GM12878 (cell line): ENCODE results near the gene PRKACG.

Source experiments
- CTCF ChIP-seq, 3 experiments: IDR thresholded peaks in 2 of 3; conservative IDR thresholded peaks in 1 of 3; 2 replicates each; pipeline ENCODE4 v1.5.1; 2011; ENCODE audit warnings: low read depth in 3 of 3, low read length in 3 of 3, mild to moderate bottlenecking in 3 of 3, control low read depth in 2 of 3, moderate library complexity in 2 of 3, inconsistent platforms in 1 of 3, mixed read lengths in 1 of 3; ENCODE audit not compliant: control insufficient read depth in 2 of 3, insufficient read depth in 1 of 3; ENCODE audit errors: extremely low read depth in 1 of 3
- EGR1 ChIP-seq, 2 experiments: IDR thresholded peaks; 1 replicate in 1 of 2; 2 replicates in 1 of 2; pipeline ENCODE4 v1.6.1; 2011 to 2012; ENCODE audit warnings: low read depth in 2 of 2, low read length in 2 of 2, borderline replicate concordance in 1 of 2, mild to moderate bottlenecking in 1 of 2, moderate library complexity in 1 of 2
- EZH2 ChIP-seq: IDR thresholded peaks from 2 replicates; pipeline ENCODE4 v1.6.1; 2012; ENCODE audit warnings: low read depth, mild to moderate bottlenecking, control low read depth, inconsistent platforms, low read length, borderline replicate concordance; ENCODE audit not compliant: control insufficient read depth
- MAX ChIP-seq: IDR thresholded peaks from 2 replicates; pipeline ENCODE4 v1.6.1; 2012; ENCODE audit warnings: low read depth, low read length, improper control_type of control experiment
- PML ChIP-seq: IDR thresholded peaks from 2 replicates; pipeline ENCODE4 v1.6.1; 2012; ENCODE audit warnings: low read length, inconsistent platforms
- SIN3A ChIP-seq: IDR thresholded peaks from 2 replicates; pipeline ENCODE4 v1.6.1; 2012; ENCODE audit warnings: low read depth, low read length, improper control_type of control experiment
- SMARCA5 ChIP-seq: fragments of 450-650 bp; IDR thresholded peaks from 2 replicates; pipeline ENCODE4 v1.6.1; 2017; ENCODE audit warnings: mild to moderate bottlenecking
- SPI1 ChIP-seq: IDR thresholded peaks from 2 replicates; pipeline ENCODE4 v1.6.1; 2011; ENCODE audit warnings: low read depth, mild to moderate bottlenecking, low read length, moderate library complexity, borderline replicate concordance; ENCODE audit not compliant: insufficient read depth
- STAT1 ChIP-seq: fragments of 450-650 bp; conservative IDR thresholded peaks from 2 replicates; pipeline ENCODE4 v1.6.1; 2014; ENCODE audit warnings: antibody characterized with exemption, mild to moderate bottlenecking
- SUZ12 ChIP-seq: fragments of 200-600 bp; sonication (generic); IDR thresholded peaks from one replicate; pipeline ENCODE4 v1.6.1; 2018; ENCODE audit warnings: antibody characterized with exemption, mild to moderate bottlenecking; ENCODE audit not compliant: unreplicated experiment
- ZBTB40 ChIP-seq: fragments of 450-650 bp; IDR thresholded peaks from 2 replicates; pipeline ENCODE4 v1.6.1; 2016; ENCODE audit warnings: mild to moderate bottlenecking, moderate library complexity, borderline replicate concordance
- ZNF207 ChIP-seq: fragments of 450-650 bp; IDR thresholded peaks from 2 replicates; pipeline ENCODE4 v1.6.1; 2014; ENCODE audit warnings: antibody characterized with exemption, mild to moderate bottlenecking, borderline replicate concordance

GRCh38 chr9:68980341-68980914 lies 33.5 kb downstream of the PRKACG start:
- no peak for TF ChIP-seq SPI1
- TF ChIP-seq MAX, result no peak
- TF ChIP-seq PML, result no peak
- no peak for TF ChIP-seq ZBTB40
- TF ChIP-seq SIN3A, result no peak
- TF ChIP-seq CTCF (IDR thresholded peaks at IDR 0.05 in 2 of 3, conservative IDR thresholded peaks at IDR 0.05 in 1 of 3; ENCODE audit: control insufficient read depth in 2 of 3, extremely low read depth in 1 of 3, insufficient read depth in 1 of 3, low read depth in 3 of 3, low read length in 3 of 3), result no peak
- no peak for TF ChIP-seq SUZ12
- no peak for TF ChIP-seq STAT1
- TF ChIP-seq SMARCA5, result no peak
- TF ChIP-seq ZNF207, result no peak
- TF ChIP-seq EGR1 (IDR thresholded peaks at IDR 0.05; ENCODE audit: borderline replicate concordance in 1 of 2, low read depth in 2 of 2, low read length in 2 of 2), result no peak
- TF ChIP-seq EZH2, result no peak
